ENCODE data around the gene TBRG4.

DNA sequence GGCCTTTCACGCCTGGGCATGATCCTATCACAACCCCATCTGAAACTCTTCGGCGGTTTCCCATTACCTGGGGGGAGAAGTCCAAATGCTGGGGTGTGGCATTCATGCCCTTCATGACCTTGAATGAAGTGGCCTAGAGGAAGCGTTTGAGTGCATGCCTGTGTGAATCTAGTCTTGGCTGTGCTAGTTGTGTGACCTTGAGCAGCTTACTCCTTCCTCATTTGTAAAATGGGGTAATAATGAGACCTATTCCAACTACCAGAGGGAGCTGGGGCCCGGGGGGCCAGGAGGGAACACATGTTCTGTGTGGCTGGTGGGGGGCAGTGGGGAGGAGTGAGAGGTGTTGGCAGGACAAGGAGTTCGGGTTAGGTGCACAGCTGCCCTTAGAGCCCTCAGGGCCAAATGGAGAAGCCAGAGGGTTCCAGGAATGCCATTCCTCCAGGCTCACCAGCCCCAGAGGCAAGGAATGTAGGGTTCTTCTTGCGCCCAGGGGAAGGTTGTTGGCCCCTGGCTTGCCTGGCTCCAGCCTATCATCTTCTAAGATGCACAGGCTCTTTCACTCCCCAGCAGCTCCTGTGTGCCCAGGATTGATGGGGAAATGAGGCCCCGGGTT, 21.3 kb upstream of the TBRG4 start:
- TF ChIP-seq, protein P1, sequence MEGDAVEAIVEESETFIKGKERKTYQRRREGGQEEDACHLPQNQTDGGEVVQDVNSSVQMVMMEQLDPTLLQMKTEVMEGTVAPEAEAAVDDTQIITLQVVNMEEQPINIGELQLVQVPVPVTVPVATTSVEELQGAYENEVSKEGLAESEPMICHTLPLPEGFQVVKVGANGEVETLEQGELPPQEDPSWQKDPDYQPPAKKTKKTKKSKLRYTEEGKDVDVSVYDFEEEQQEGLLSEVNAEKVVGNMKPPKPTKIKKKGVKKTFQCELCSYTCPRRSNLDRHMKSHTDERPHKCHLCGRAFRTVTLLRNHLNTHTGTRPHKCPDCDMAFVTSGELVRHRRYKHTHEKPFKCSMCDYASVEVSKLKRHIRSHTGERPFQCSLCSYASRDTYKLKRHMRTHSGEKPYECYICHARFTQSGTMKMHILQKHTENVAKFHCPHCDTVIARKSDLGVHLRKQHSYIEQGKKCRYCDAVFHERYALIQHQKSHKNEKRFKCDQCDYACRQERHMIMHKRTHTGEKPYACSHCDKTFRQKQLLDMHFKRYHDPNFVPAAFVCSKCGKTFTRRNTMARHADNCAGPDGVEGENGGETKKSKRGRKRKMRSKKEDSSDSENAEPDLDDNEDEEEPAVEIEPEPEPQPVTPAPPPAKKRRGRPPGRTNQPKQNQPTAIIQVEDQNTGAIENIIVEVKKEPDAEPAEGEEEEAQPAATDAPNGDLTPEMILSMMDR (conservative IDR thresholded peaks at IDR 0.05; ENCODE audit: low read length), result no peak
- TF ChIP-seq EZH2phosphoT487 (IDR thresholded peaks at IDR 0.05; ENCODE audit: borderline replicate concordance), result no peak

Measured in Loucy (cell line).